Stomach smooth muscle (tissue), 2 donors: ENCODE measurements around the gene CASKIN1.
"Not testable (repeated sequence)": the region's sequence is repeated elsewhere in the genome, so short reads cannot be mapped to it uniquely, and the experiment has no call there.

Experiments
- H3K27ac ChIP-seq: one replicate; pipeline ENCODE4 v1.7.0; 2013; ENCODE audit warnings: mild to moderate bottlenecking, low read length, inconsistent platforms
- H3K27me3 ChIP-seq, 2 donors: one replicate each; pipeline ENCODE4 v1.7.0; 2013; ENCODE audit warnings: low read length in 2 of 2; ENCODE audit not compliant: insufficient read depth in 2 of 2, control insufficient read depth in 1 of 2
- H3K36me3 ChIP-seq, 2 donors: one replicate each; pipeline ENCODE4 v1.7.0; 2013; ENCODE audit warnings: low read length in 2 of 2; ENCODE audit not compliant: control insufficient read depth in 2 of 2, insufficient read depth in 2 of 2
- H3K4me1 ChIP-seq: one replicate; pipeline ENCODE4 v1.7.0; 2013; ENCODE audit warnings: low read length; ENCODE audit not compliant: control insufficient read depth, insufficient read depth
- H3K4me3 ChIP-seq, 2 donors: one replicate each; pipeline ENCODE4 v1.7.0; 2013; ENCODE audit warnings: low read length in 2 of 2
- H3K9ac ChIP-seq, 2 donors: one replicate each; pipeline ENCODE4 v1.7.0; 2013; ENCODE audit warnings: low read length in 2 of 2, mild to moderate bottlenecking in 1 of 2
- H3K9me3 ChIP-seq, 2 donors: one replicate each; pipeline ENCODE4 v1.7.0; 2013; ENCODE audit warnings: low read length in 2 of 2; ENCODE audit not compliant: control insufficient read depth in 2 of 2
- donor health status: healthy.
- donor health status: Pancreatic carcinoma.

The CASKIN1 gene

GRCh38 chr16:2196162-2196980 lies at the start of gene CASKIN1:
TSS of gene CASKIN1 (minus strand) at chr16:2196605. CDS start at chr16:2196432, 173 bp downstream.
- Histone ChIP-seq H3K9ac (no peak within 1 kb of the TSS), H3K36me3 (no peaks in the 10 kb centered on the region), H3K27ac (no peak within 1 kb of the TSS), H3K4me1 (peaks cover 19% of the 10 kb centered on the region), H3K27me3 (peaks cover 35 to 44% of the 10 kb centered on the region in 2 donors), H3K9me3 (no peaks in the 10 kb centered on the region), H3K4me3 (peak within 1 kb of the TSS in 1 of 2 donors; percentile 35)

GRCh38 chr16:2244926-2245795 lies 48.8 kb upstream of the CASKIN1 start:
- no peak overlapping the region for H3K9ac ChIP-seq
- peaks cover 23 to 30% of the 10 kb centered on the region in 2 donors for H3K36me3 ChIP-seq
- no peak overlapping the region for H3K27ac ChIP-seq
- no peak overlapping the region for H3K4me3 ChIP-seq
- peaks cover 1% of the 10 kb centered on the region for H3K4me1 ChIP-seq
- no peaks in the 10 kb centered on the region for H3K9me3 ChIP-seq
- no peaks in the 10 kb centered on the region for H3K27me3 ChIP-seq

- Histone ChIP-seq H3K4me3 (no peak overlapping the region), H3K27me3 (no peaks in the 10 kb centered on the region), H3K36me3 (peaks cover 23 to 30% of the 10 kb centered on the region in 2 donors), H3K27ac (no peak overlapping the region), H3K4me1 (no peaks in the 10 kb centered on the region), H3K9ac (no peak overlapping the region), H3K9me3 (no peaks in the 10 kb centered on the region)
These were observed 47.9 kb upstream of the CASKIN1 start for GRCh38 chr16:2244301-2244700.

GRCh38 chr16:2243781-2244180 lies 47.4 kb upstream of the CASKIN1 start:
- Histone ChIP-seq H3K9me3 (no peaks in the 10 kb centered on the region), H3K36me3 (peaks cover 23 to 30% of the 10 kb centered on the region in 2 donors), H3K27me3 (no peaks in the 10 kb centered on the region), H3K9ac (no peak overlapping the region), H3K27ac (no peak overlapping the region), H3K4me3 (no peak overlapping the region), H3K4me1 (no peaks in the 10 kb centered on the region)

GRCh38 chr16:2243031-2243528 lies 46.7 kb upstream of the CASKIN1 start:
- H3K9ac ChIP-seq, result no peak overlapping the region
- peaks cover 23 to 30% of the 10 kb centered on the region in 2 donors for H3K36me3 ChIP-seq

GRCh38 chr16:2242598-2242997 lies 46.2 kb upstream of the CASKIN1 start:
- Histone ChIP-seq H3K9me3 (no peaks in the 10 kb centered on the region), H3K27ac (no peak overlapping the region), H3K27me3 (peaks cover 3% of the 10 kb centered on the region in 2 donors), H3K4me1 (peaks cover 6% of the 10 kb centered on the region), H3K9ac (no peak overlapping the region), H3K36me3 (peaks cover 23 to 30% of the 10 kb centered on the region in 2 donors), H3K4me3 (no peak overlapping the region)

More at GRCh38 chr16:2243031-2243528, 46.7 kb upstream of the CASKIN1 start:
- Histone ChIP-seq H3K4me1 (peaks cover 1% of the 10 kb centered on the region), H3K4me3 (no peak overlapping the region), H3K27me3 (no peaks in the 10 kb centered on the region), H3K9me3 (no peaks in the 10 kb centered on the region), H3K27ac (no peak overlapping the region)

GRCh38 chr16:2240331-2240730 lies 43.9 kb upstream of the CASKIN1 start:
- not testable (repeated sequence) for H3K4me3 ChIP-seq, H3K27ac ChIP-seq, H3K9ac ChIP-seq, H3K9me3 ChIP-seq
- H3K27me3 ChIP-seq, result peaks cover 12 to 25% of the 10 kb centered on the region in 2 donors
- H3K4me1 ChIP-seq, result peaks cover 21% of the 10 kb centered on the region
- peaks cover 15 to 26% of the 10 kb centered on the region in 2 donors for H3K36me3 ChIP-seq

GRCh38 chr16:2238838-2239675 lies 42.7 kb upstream of the CASKIN1 start:
- Histone ChIP-seq H3K27ac (no peak overlapping the region), H3K36me3 (peaks cover 22 to 29% of the 10 kb centered on the region in 2 donors)

GRCh38 chr16:2238150-2238837 lies 41.9 kb upstream of the CASKIN1 start:
- H3K36me3 ChIP-seq, result peaks cover 23 to 29% of the 10 kb centered on the region in 2 donors
- peaks cover 16 to 31% of the 10 kb centered on the region in 2 donors for H3K27me3 ChIP-seq
- H3K9me3 ChIP-seq, result no peaks in the 10 kb centered on the region
- no peak overlapping the region for H3K4me3 ChIP-seq
- peaks cover 21% of the 10 kb centered on the region for H3K4me1 ChIP-seq
- H3K9ac ChIP-seq, result no peak overlapping the region
- no peak overlapping the region for H3K27ac ChIP-seq

More at GRCh38 chr16:2238838-2239675, 42.7 kb upstream of the CASKIN1 start:
- Histone ChIP-seq H3K9ac (no peak overlapping the region), H3K27me3 (peaks cover 14 to 31% of the 10 kb centered on the region in 2 donors), H3K9me3 (no peaks in the 10 kb centered on the region), H3K4me1 (peaks cover 21% of the 10 kb centered on the region), H3K4me3 (no peak overlapping the region)
